Endothelial cell (in vitro differentiated cells): Measurements from ENCODE around the gene ZNF555. TPM values are rescaled to one million over a fixed set of nuclear protein-coding genes. Genes with fewer than 3 reads are reported as not detected.
"Not testable (repeated sequence)": the region's sequence is repeated elsewhere in the genome, so short reads cannot be mapped to it uniquely, and the experiment has no call there.

Experiments
- DNase-seq: peaks from one replicate; pipeline ENCODE4 v3.0.0; 2021; ENCODE audit warnings: low spot score
- H3K27ac Mint-ChIP-seq: one replicate; pipeline ENCODE4 v1.8.0; 2021; ENCODE audit warnings: mixed read lengths, inconsistent platforms; ENCODE audit not compliant: unreplicated experiment
- H3K27me3 Mint-ChIP-seq: one replicate; pipeline ENCODE4 v1.8.0; 2021; ENCODE audit warnings: mild to moderate bottlenecking, moderate library complexity, mixed read lengths, inconsistent platforms; ENCODE audit not compliant: unreplicated experiment
- H3K36me3 Mint-ChIP-seq: one replicate; pipeline ENCODE4 v1.8.0; 2021; ENCODE audit warnings: mild to moderate bottlenecking, low read depth, mixed read lengths, inconsistent platforms; ENCODE audit not compliant: unreplicated experiment
- H3K4me1 Mint-ChIP-seq: one replicate; pipeline ENCODE4 v1.8.0; 2021; ENCODE audit warnings: mild to moderate bottlenecking, mixed read lengths, inconsistent platforms; ENCODE audit not compliant: unreplicated experiment
- H3K4me3 Mint-ChIP-seq: one replicate; pipeline ENCODE4 v1.8.0; 2021; ENCODE audit warnings: mild to moderate bottlenecking, mixed read lengths, inconsistent platforms; ENCODE audit not compliant: unreplicated experiment
- H3K9me3 Mint-ChIP-seq: one replicate; pipeline ENCODE4 v1.8.0; 2021; ENCODE audit warnings: mixed read lengths, inconsistent platforms; ENCODE audit not compliant: unreplicated experiment
- total RNA-seq: library from RNA; stranded (reverse); fragmentation: NEBNext Ultra II Directional; extraction: Animal tissue kit (Norgen Biotek cat#: 25700); gene quantifications from one replicate; pipeline ENCODE4 v1.2.1, GENCODE V29; 2021; ENCODE audit not compliant: unreplicated experiment
- TF ChIP-seq, protein P1 (sequence below): fragments of 200-600 bp; sonication (generic); IDR thresholded peaks from one replicate; pipeline ENCODE4 v1.5.0; 2021; ENCODE audit warnings: antibody characterized with exemption; ENCODE audit not compliant: unreplicated experiment

The ZNF555 gene
- total RNA-seq, 1 donor from 2014 or later, result 13.9 TPM

DNA sequence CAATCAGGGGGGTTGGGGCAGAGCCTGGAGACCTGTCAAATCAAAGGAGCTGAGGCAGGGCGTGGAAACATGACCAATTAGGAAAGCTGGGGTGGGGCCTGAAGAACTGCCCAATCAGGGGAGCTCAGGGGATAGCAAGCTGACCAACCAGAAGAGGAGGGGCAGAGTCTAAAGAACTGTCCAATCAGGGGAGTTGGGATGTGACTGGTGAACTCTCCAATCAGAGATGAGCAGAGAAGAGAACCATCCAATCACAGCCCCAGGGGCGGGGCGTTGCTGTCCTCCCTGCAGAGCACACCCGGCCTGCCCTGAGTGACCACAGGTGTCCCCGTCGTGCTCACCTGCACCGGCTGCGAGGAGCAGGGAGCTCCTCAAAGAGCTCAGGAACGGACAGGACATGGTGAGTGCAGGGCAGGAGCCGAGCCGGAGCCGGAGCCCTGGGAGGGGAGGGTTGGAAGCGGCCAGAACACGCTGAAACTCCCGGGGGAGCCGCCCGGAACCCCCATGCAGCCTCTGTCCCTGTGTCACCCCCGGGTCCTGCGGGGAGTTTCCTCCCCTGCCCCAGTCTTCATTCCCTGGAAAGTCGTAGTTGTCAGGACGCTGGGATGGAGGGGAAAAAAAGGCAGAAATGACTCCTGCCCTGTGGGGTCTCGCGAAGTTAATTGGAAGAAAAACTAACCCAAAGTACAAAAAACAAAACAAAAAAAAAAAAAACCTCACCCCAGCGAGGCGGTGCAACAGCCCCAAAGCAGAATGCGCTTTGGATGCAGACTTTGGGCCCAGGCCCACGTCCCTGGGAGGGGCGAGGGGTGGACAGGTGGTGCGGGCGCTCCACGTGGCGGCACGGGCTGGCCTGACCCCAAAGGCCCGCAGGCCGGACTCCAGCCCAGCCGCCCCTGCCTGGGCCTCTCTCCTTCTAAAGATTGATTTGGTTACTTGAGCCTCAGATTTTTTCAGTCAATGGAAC lies 26.0 kb downstream of the ZNF555 start, which contains the start of gene ZNF556:
Gene ZNF556 (plus strand): TSS at position 311 of the 967 bp plus-strand sequence. CDS start 87 bp downstream, at position 398.
- Mint-ChIP-seq H3K36me3 (peaks cover 20% of the 10 kb centered on the region), H3K9me3 (peaks cover 19% of the 10 kb centered on the region), H3K27me3 (peaks cover 9% of the 10 kb centered on the region), H3K4me1 (no peaks in the 10 kb centered on the region), H3K27ac (no peak within 1 kb of the TSS), H3K4me3 (no peak within 1 kb of the TSS)
- DNase-seq, result no peak
- TF ChIP-seq, protein P1, sequence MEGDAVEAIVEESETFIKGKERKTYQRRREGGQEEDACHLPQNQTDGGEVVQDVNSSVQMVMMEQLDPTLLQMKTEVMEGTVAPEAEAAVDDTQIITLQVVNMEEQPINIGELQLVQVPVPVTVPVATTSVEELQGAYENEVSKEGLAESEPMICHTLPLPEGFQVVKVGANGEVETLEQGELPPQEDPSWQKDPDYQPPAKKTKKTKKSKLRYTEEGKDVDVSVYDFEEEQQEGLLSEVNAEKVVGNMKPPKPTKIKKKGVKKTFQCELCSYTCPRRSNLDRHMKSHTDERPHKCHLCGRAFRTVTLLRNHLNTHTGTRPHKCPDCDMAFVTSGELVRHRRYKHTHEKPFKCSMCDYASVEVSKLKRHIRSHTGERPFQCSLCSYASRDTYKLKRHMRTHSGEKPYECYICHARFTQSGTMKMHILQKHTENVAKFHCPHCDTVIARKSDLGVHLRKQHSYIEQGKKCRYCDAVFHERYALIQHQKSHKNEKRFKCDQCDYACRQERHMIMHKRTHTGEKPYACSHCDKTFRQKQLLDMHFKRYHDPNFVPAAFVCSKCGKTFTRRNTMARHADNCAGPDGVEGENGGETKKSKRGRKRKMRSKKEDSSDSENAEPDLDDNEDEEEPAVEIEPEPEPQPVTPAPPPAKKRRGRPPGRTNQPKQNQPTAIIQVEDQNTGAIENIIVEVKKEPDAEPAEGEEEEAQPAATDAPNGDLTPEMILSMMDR, result no peak

DNA sequence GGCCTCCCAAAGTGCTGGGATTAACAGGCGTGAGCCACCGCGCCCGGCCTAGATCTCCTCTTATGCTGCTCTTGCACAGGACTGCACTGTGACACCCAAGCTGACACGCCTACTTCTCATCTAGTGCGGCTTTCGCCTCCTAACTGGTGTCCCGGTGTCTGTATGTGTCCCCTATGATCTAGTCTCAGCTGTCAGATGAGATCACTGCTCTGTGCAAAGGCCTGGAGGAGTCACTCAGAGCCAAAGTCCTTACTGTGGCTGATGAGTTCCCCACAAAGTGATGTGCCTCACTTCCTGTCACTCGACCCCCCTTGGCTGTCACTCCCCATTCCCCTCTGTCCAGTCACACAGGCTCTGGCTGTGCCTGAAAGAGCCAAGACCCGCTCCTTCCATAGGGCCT lies 28.3 kb downstream of the ZNF555 start:
- Mint-ChIP-seq H3K4me1 (no peaks in the 10 kb centered on the region), H3K27me3 (peaks cover 5% of the 10 kb centered on the region), H3K4me3 (no peak overlapping the region), H3K27ac (no peak overlapping the region), H3K36me3 (peaks cover 12% of the 10 kb centered on the region), H3K9me3 (peaks cover 5% of the 10 kb centered on the region)
- DNase-seq, result no peak
- TF ChIP-seq, protein P1, result no peak

DNA sequence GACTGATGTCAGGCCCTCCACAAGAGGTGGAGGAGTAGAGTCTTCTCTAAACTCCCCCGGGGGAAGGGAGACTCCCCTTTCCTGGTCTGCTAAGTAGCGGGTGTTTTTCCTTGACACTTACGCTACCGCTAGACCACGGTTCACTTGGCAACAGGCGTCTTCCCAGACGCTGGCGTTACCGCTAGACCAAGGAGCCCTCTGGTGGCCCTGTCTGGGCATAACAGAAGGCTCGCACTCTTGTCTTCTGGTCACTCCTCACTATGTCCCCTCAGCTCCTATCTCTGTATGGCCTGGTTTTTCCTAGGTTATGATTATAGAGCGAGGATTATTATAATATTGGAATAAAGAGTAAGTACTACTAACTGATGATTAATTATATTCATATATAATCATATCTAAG lies 30.9 kb downstream of the ZNF555 start:
- not testable (repeated sequence) for H3K27ac Mint-ChIP-seq

DNA sequence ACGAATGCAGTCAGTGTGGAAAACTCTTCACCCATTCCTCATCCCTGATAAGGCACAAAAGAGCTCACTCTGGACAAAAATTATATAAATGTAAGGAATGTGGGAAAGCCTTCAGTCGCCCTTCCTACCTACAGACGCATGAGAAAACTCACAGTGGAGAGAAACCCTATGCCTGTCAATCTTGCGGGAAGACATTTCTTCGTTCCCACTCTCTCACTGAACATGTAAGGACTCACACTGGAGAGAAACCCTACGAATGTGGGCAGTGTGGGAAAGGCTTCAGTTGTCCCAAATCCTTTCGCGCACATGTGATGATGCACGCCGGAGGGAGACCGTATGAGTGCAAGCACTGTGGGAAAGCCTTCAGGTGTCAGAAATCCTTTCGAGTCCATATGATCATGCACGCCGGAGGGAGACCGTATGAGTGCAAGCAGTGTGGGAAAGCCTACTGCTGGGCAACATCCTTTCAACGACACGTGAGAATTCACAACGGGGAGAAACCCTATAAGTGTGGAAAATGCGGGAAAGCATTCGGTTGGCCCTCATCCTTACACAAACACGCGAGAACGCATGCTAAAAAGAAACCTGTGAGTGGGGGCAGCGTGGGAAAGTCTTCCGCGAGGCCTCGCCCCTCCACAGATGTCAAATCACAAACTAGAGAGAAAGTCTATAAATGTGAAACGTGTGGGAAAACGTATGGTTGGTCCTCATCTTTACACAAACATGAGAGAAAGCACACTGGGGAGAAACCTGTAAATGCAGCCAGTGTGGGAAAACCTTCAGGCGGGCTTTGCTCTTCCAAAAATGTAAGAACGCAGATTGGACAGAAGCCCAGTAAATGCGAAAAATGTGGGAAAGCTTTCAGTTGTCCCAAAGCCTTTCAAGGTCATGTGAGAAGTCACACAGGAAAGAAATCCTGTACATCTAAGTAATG lies 36.4 kb downstream of the ZNF555 start:
- no peaks in the 10 kb centered on the region for H3K4me1 Mint-ChIP-seq
- peak overlapping the region; percentile 28 for H3K4me3 Mint-ChIP-seq
- TF ChIP-seq, protein P1, result no peak
- DNase-seq, result no peak
- H3K9me3 Mint-ChIP-seq, result peaks cover 4% of the 10 kb centered on the region
- H3K36me3 Mint-ChIP-seq, result peaks cover 3% of the 10 kb centered on the region
- no peak overlapping the region for H3K27ac Mint-ChIP-seq
- no peaks in the 10 kb centered on the region for H3K27me3 Mint-ChIP-seq

More for the DNA sequence above, 30.9 kb downstream of the ZNF555 start:
- not testable (repeated sequence) for H3K36me3 Mint-ChIP-seq, H3K4me3 Mint-ChIP-seq, H3K4me1 Mint-ChIP-seq, H3K27me3 Mint-ChIP-seq, H3K9me3 Mint-ChIP-seq, DNase-seq

DNA sequence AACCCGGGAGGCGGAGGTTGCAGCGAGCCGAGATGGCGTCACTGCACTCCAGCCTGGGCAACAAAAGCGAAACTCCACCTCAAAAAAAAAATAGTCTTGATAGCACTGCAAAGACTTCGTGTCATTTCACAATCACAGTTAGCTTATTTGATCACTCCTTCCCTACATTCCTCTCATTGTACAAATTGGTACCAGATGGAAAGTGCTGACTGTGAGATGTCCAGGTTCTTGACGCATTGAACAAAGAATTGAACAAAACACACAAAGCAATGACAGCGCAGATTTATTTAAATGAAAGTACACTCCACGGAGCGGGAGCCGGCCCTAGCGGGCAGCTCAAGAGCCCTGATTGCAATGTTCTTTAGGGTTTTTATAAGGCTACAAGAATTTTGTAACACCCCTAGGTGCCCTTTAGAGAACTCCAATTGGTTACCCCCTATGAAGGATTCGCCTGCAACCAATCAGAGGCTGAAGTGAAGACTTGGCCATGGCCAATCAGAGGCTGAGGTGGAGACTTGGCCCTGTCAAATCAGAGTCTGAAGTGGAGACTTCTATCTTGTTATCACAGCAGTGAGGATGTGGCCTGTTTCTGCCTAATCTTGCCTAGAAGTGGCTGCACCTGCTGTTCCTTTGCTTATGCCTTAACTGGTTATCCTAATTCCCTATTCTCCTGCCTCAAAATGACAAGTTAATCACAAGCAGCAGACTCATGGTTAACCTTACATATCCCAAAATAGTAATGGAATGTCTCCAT lies 42.6 kb downstream of the ZNF555 start:
- Mint-ChIP-seq H3K27me3 (no peaks in the 10 kb centered on the region), H3K9me3 (no peaks in the 10 kb centered on the region), H3K4me1 (no peaks in the 10 kb centered on the region), H3K36me3 (peaks cover 3% of the 10 kb centered on the region), H3K27ac (no peak overlapping the region), H3K4me3 (no peak overlapping the region)
- TF ChIP-seq, protein P1, result no peak
- no peak for DNase-seq
